ENCODE measurements around the gene ZNF217.
"Not testable (repeated sequence)": the region's sequence is repeated elsewhere in the genome, so short reads cannot be mapped to it uniquely, and the experiment has no call there.

Gene ZNF217

GRCh38 chr20:53597030-53597482 is 3.4 kb upstream of the ZNF217 start:
- DNase-seq, result no peak

GRCh38 chr20:53596189-53597001 is 2.8 kb upstream of the ZNF217 start:
- DNase-seq, result not testable (repeated sequence)

- not testable (repeated sequence) for DNase-seq
These were observed 2.1 kb upstream of the ZNF217 start for GRCh38 chr20:53595742-53596141.

GRCh38 chr20:53595018-53595378 is 1.4 kb upstream of the ZNF217 start:
- DNase-seq, result no peak

GRCh38 chr20:53594068-53595017 is 704 bp upstream of the ZNF217 start:
- peak; percentile 98 for DNase-seq

GRCh38 chr20:53592992-53593465 is 610 bp downstream of the ZNF217 start:
- no peak for DNase-seq

GRCh38 chr20:53592454-53592991 is 1.1 kb downstream of the ZNF217 start:
- peak; percentile 68 for DNase-seq

- DNase-seq, result not testable (repeated sequence)
These were observed 1.6 kb downstream of the ZNF217 start for GRCh38 chr20:53591941-53592441.

GRCh38 chr20:53591206-53591741 is 2.4 kb downstream of the ZNF217 start:
- DNase-seq, result not testable (repeated sequence)

- DNase-seq, result not testable (repeated sequence)
These were observed 3.0 kb downstream of the ZNF217 start for GRCh38 chr20:53590608-53591007.

- DNase-seq, result not testable (repeated sequence)
These were observed 3.5 kb downstream of the ZNF217 start for GRCh38 chr20:53590122-53590521.

- DNase-seq, result not testable (repeated sequence)
These were observed 4.1 kb downstream of the ZNF217 start for GRCh38 chr20:53589321-53590065.

GRCh38 chr20:53587157-53587703 is 6.4 kb downstream of the ZNF217 start:
- DNase-seq, result not testable (repeated sequence)

GRCh38 chr20:53586640-53587039 is 7.0 kb downstream of the ZNF217 start:
- no peak for DNase-seq

GRCh38 chr20:53585910-53586309 is 7.7 kb downstream of the ZNF217 start:
- not testable (repeated sequence) for DNase-seq

- not testable (repeated sequence) for DNase-seq
These were observed 8.6 kb downstream of the ZNF217 start for GRCh38 chr20:53585004-53585569.

- not testable (repeated sequence) for DNase-seq
These were observed 9.1 kb downstream of the ZNF217 start for GRCh38 chr20:53584550-53584913.

- DNase-seq, result not testable (repeated sequence)
These were observed 9.7 kb downstream of the ZNF217 start for GRCh38 chr20:53583660-53584549.

- DNase-seq, result no peak
These were observed 10.9 kb downstream of the ZNF217 start for GRCh38 chr20:53582574-53583351.

Data from islet precursor cell (in vitro differentiated cells).